GM12878 (cell line): ENCODE results near the gene RHBDD3. TPM values are rescaled to one million over a fixed set of nuclear protein-coding genes. Genes with fewer than 3 reads are reported as not detected.
A peak's percentile ranks its signal among the peaks of the same experiment; 100 is the strongest.

Experiments
- ATAC-seq: fragments of 200-7000 bp; cut with Tn5 transposase; 3 replicates; pipeline ENCODE4 v1.9.1; 2020; ENCODE audit warnings: mild to moderate bottlenecking, moderate library complexity
- BruUV-seq: library from RNA; stranded (reverse); fragments of 400-500 nt; replicated peaks from 2 replicates; lab custom pipeline; 2021; lab: Mats Ljungman, UMichigan
- CTCF ChIA-PET: fragments of 300-600 bp; sonication (Branson Sonifier 250); formaldehyde crosslinking; extraction: SDS; loops from one replicate; lab custom pipeline; 2021; ENCODE audit warnings: inconsistent platforms; lab: Yijun Ruan, JAX
- POLR2A ChIA-PET: fragments of 350-600 bp; formaldehyde crosslinking; extraction: SDS; loops from one replicate; lab custom pipeline; 2021; ENCODE audit warnings: inconsistent platforms; lab: Charles Lee
- RAD21 ChIA-PET: fragments of 300-600 bp; sonication (Branson Sonifier 250); formaldehyde crosslinking; loops from one replicate; lab custom pipeline; 2023; ENCODE audit warnings: antibody characterized with exemption; ENCODE audit not compliant: unreplicated experiment; lab: Charles Lee
- SMC1A ChIA-PET: fragments of 300-600 bp; sonication (Branson Sonifier 250); formaldehyde crosslinking; loops from one replicate; lab custom pipeline; 2023; ENCODE audit not compliant: unreplicated experiment, uncharacterized antibody; lab: Charles Lee
- DNase-seq: peaks from one replicate; pipeline ENCODE4 v3.0.0-alpha.2; 2011; ENCODE audit warnings: low read depth, low spot score
- FAIRE-seq: peaks from 3 replicates; lab custom pipeline; 2011; peaks lifted over from hg19 to GRCh38; lab: Jason Lieb, UNC
- H2AFZ ChIP-seq: 2 replicates; pipeline ENCODE4 v1.6.0; 2011; ENCODE audit warnings: low read depth, low read length, control low read depth; ENCODE audit not compliant: control insufficient read depth
- H3K27ac ChIP-seq: 2 replicates; pipeline ENCODE4 v1.5.1; 2011; ENCODE audit warnings: control low read depth; ENCODE audit not compliant: control insufficient read depth, insufficient read depth
- H3K27me3 ChIP-seq, 2 experiments: replicated peaks in 1 of 2; 2 replicates each; pipeline versions ENCODE4 v1.6.0 to v1.6.1; 2011; ENCODE audit warnings: low read length in 1 of 2; ENCODE audit not compliant: control insufficient read depth in 2 of 2, insufficient read depth in 2 of 2
- H3K36me3 ChIP-seq, 2 experiments: 2 replicates each; pipeline ENCODE4 v1.5.1; 2011; ENCODE audit warnings: low read length in 1 of 2; ENCODE audit not compliant: control insufficient read depth in 2 of 2, insufficient read depth in 2 of 2
- H3K4me1 ChIP-seq: 2 replicates; pipeline ENCODE4 v1.6.1; 2011; ENCODE audit warnings: mild to moderate bottlenecking, low read length, moderate library complexity, mixed read lengths; ENCODE audit not compliant: control insufficient read depth, insufficient read depth
- H3K4me2 ChIP-seq: 2 replicates; pipeline ENCODE4 v1.6.0; 2011; ENCODE audit warnings: control low read depth; ENCODE audit not compliant: control insufficient read depth, insufficient read depth
- H3K4me3 ChIP-seq: fragments of 200-600 bp; sonication (generic); 2 replicates; pipeline ENCODE4 v1.5.1; 2016
- H3K79me2 ChIP-seq: 2 replicates; pipeline ENCODE4 v1.6.0; 2011; ENCODE audit warnings: low read length; ENCODE audit not compliant: control insufficient read depth, insufficient read depth
- H3K9ac ChIP-seq: 2 replicates; pipeline ENCODE4 v1.8.0; 2011; ENCODE audit warnings: low read length, control low read depth, mixed read lengths; ENCODE audit not compliant: control insufficient read depth, insufficient read depth
- H3K9me3 ChIP-seq: replicated peaks from 3 replicates; pipeline ENCODE4 v1.5.1; 2011; ENCODE audit warnings: mild to moderate bottlenecking, low read length; ENCODE audit not compliant: control insufficient read depth, insufficient read depth
- H4K20me1 ChIP-seq: 2 replicates; pipeline ENCODE4 v1.6.0; 2011; ENCODE audit not compliant: control insufficient read depth, insufficient read depth
- BMI1 ChIP-seq: fragments of 450-650 bp; IDR thresholded peaks from 2 replicates; pipeline ENCODE4 v1.6.1; 2016; ENCODE audit warnings: mild to moderate bottlenecking, moderate library complexity, borderline replicate concordance
- KLF5 ChIP-seq: fragments of 450-650 bp; IDR thresholded peaks from 2 replicates; pipeline ENCODE4 v1.6.1; 2014; ENCODE audit warnings: mild to moderate bottlenecking; ENCODE audit not compliant: partially characterized antibody
- MAX ChIP-seq: IDR thresholded peaks from 2 replicates; pipeline ENCODE4 v1.6.1; 2012; ENCODE audit warnings: low read depth, low read length, improper control_type of control experiment
- MEF2B ChIP-seq: fragments of 450-650 bp; IDR thresholded peaks from 2 replicates; pipeline ENCODE4 v1.6.1; 2018; ENCODE audit warnings: mild to moderate bottlenecking, moderate library complexity; ENCODE audit not compliant: partially characterized antibody, poor library complexity, severe bottlenecking
- NBN ChIP-seq: fragments of 450-650 bp; IDR thresholded peaks from 2 replicates; pipeline ENCODE4 v1.6.1; 2016
- NFIC ChIP-seq: IDR thresholded peaks from 2 replicates; pipeline ENCODE4 v1.6.1; 2012; ENCODE audit warnings: low read depth, mild to moderate bottlenecking, inconsistent platforms, low read length, moderate library complexity
- RB1 ChIP-seq: fragments of 450-650 bp; formaldehyde crosslinking; IDR thresholded peaks from 2 replicates; pipeline ENCODE4 v1.6.1; 2017; ENCODE audit warnings: mild to moderate bottlenecking, borderline replicate concordance
- RELB ChIP-seq: fragments of 450-650 bp; IDR thresholded peaks from 2 replicates; pipeline ENCODE4 v1.6.1; 2017; ENCODE audit warnings: low read depth, mild to moderate bottlenecking, moderate library complexity
- SMAD5 ChIP-seq: IDR thresholded peaks from 2 replicates; pipeline ENCODE4 v1.6.1; 2016; ENCODE audit warnings: antibody characterized with exemption, low read depth
- TCF12 ChIP-seq: IDR thresholded peaks from 2 replicates; pipeline ENCODE4 v1.6.1; 2011; ENCODE audit warnings: low read depth, mild to moderate bottlenecking, low read length
- ZBTB33 ChIP-seq: fragments of 450-650 bp; IDR thresholded peaks from 2 replicates; pipeline ENCODE4 v1.6.1; 2017; ENCODE audit warnings: mild to moderate bottlenecking
- WGBS: methylation state at CpG from one replicate; pipeline ENCODE4 v1.1.6; 2016; ENCODE audit warnings: low lambda C conversion rate; ENCODE audit not compliant: insufficient replicate concordance, insufficient coverage; ENCODE audit errors: missing lambda C conversion rate; 5-methylcytosine and 5-hydroxymethylcytosine counted together
- in situ Hi-C: fragments of 300-500 bp; cut with MboI; formaldehyde crosslinking; loops from 9 replicates; pipeline ENCODE4 v1.14.3; 2018; ENCODE audit warnings: mixed read lengths
- intact Hi-C: fragments of 100-400 bp; cut with micrococcal nuclease; formaldehyde crosslinking; loops from one replicate; pipeline ENCODE4 v1.14.2; 2022; ENCODE audit not compliant: unreplicated experiment
- polyA plus RNA-seq, 11 experiments: library from polyadenylated mRNA; depleted of rRNA in 4 of 11; unstranded in 6 of 11; stranded (reverse) in 5 of 11; fragments of >200 nt; fragmentation: Nextera tagmentation in 4 of 11; fragmentation: Illumina TruSeq in 1 of 11; extraction: Ambion mirVana in 4 of 11; extraction: Trizol in 1 of 11; gene quantifications; 1 replicate in 1 of 11; 2 replicates in 10 of 11; pipeline versions ENCODE4 v1.2.1 to v1.2.3, GENCODE V29; 2011 to 2016; ENCODE audit warnings: inconsistent platforms in 2 of 11, missing spikeins in 2 of 11, low read depth in 1 of 11
- total RNA-seq, 4 experiments: library from RNA; depleted of rRNA in 3 of 4; stranded (reverse); fragments of >200 nt in 3 of 4; fragmentation: Illumina TruSeq in 1 of 4; extraction: Trizol in 1 of 4; gene quantifications; 2 replicates each; pipeline versions ENCODE4 v1.2.1 to v1.2.3, GENCODE V29; 2013 to 2021
- TF ChIP-seq, protein P1 (sequence below): fragments of 450-650 bp; IDR thresholded peaks from 2 replicates; pipeline ENCODE4 v1.6.1; 2017; ENCODE audit warnings: antibody characterized with exemption, mild to moderate bottlenecking, moderate library complexity

Gene RHBDD3
- total and polyA plus RNA-seq, 10 of the 15 experiments (the other 5 are each of a cell fraction or from before 2014, with no cell fraction given): 0.27 to 41.2 (median 20.1) TPM

DNA sequence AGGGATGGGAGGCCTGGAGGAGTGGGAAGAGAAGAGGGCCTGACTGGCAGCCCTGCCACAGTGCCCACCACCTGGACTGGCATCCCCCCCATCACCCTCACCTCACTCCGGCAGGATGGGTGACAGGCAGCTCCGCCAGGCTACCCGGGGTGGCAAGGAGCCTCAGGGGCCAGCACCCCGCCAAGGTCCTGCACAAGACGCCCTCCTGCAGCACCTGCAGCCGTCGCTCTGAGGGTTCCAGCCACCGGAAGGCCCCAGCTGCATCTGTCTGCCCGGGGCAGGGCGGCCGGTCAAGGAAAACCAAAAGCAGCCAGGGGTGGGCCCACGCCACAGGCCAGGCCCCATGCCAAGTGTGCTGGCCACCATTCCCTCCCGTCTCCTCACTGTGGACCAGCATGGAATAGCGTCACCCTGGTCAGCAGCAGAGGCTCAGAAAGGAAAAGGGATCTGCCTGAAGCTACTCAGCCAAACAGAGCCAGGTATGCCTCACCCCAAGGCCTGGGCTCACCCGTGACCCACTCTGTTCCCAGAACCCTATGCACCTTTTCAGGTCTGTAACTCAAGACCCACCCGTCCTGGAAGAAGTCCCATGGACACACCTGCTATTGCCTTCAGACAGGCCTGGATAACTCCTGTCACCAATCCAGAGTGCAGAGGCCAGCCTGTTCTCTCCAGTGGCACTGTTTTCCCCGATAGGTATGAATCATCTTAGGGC is 7.0 kb downstream of the RHBDD3 start (continued):
- TF ChIP-seq MEF2B: no peak
- TF ChIP-seq, all 136 proteins: peak for 0

GRCh38 chr22:29260031-29260560 is 7.7 kb downstream of the RHBDD3 start:
- FAIRE-seq (no peak), DNase-seq (no peak), ATAC-seq (peak; percentile 6)
- no peak overlapping the region for H3K4me3 ChIP-seq
- H3K27ac ChIP-seq: no peak overlapping the region
- H3K27me3 ChIP-seq: no peaks in the 10 kb centered on the region
- BruUV-seq: no TSS peak
- no peaks in the 10 kb centered on the region for H3K9me3 ChIP-seq
- no peaks in the 10 kb centered on the region for H4K20me1 ChIP-seq
- in situ Hi-C loops: no loop called here
- TF ChIP-seq TCF12 (no peak), NFIC (no peak), BMI1 (no peak), SMAD5 (no peak), RB1 (no peak), RELB (no peak), NBN (no peak), KLF5 (no peak), MAX (no peak), ZBTB33 (no peak)
- TF ChIP-seq, protein P1, sequence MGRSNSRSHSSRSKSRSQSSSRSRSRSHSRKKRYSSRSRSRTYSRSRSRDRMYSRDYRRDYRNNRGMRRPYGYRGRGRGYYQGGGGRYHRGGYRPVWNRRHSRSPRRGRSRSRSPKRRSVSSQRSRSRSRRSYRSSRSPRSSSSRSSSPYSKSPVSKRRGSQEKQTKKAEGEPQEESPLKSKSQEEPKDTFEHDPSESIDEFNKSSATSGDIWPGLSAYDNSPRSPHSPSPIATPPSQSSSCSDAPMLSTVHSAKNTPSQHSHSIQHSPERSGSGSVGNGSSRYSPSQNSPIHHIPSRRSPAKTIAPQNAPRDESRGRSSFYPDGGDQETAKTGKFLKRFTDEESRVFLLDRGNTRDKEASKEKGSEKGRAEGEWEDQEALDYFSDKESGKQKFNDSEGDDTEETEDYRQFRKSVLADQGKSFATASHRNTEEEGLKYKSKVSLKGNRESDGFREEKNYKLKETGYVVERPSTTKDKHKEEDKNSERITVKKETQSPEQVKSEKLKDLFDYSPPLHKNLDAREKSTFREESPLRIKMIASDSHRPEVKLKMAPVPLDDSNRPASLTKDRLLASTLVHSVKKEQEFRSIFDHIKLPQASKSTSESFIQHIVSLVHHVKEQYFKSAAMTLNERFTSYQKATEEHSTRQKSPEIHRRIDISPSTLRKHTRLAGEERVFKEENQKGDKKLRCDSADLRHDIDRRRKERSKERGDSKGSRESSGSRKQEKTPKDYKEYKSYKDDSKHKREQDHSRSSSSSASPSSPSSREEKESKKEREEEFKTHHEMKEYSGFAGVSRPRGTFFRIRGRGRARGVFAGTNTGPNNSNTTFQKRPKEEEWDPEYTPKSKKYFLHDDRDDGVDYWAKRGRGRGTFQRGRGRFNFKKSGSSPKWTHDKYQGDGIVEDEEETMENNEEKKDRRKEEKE: no peak
- TF ChIP-seq, all 136 proteins: peak for 0
- 89% methylated on average over 13 of the region's 13 CpGs for WGBS
- peaks cover under 1 to 5% of the 10 kb centered on the region in 2 experiments; a peak in 3 of 4 replicates for H3K36me3 ChIP-seq
- H3K4me2 ChIP-seq: no peak overlapping the region
- H2AFZ ChIP-seq: no peak overlapping the region
- ChIA-PET RAD21 (no interaction called here), POLR2A (interaction anchor here (0.6 kb wide), 2 partner anchors 66 to 252 kb away, joined by 7 to 8 read pairs; no protein-coding TSS in a partner anchor), SMC1A (no interaction called here), CTCF (interaction anchor here (2.7 kb wide), 1 partner anchor 15 kb away, joined by 7 read pairs; no protein-coding TSS in a partner anchor)
- no peaks in the 10 kb centered on the region for H3K79me2 ChIP-seq
- intact Hi-C loops: no loop called here
- no peak overlapping the region for H3K9ac ChIP-seq
- H3K4me1 ChIP-seq: no peaks in the 10 kb centered on the region
